Esophagus muscularis mucosa (tissue), 4 donors: ENCODE data around the gene SLC7A1. TPM values are rescaled to one million over a fixed set of nuclear protein-coding genes. Genes with fewer than 3 reads are reported as not detected.

Experiments
- DNase-seq: peaks from one replicate; pipeline ENCODE4 v3.0.0-alpha.2; 2017; ENCODE audit errors: extremely low spot score
- H3K27ac ChIP-seq, 4 donors: fragments of 200-600 bp; sonication (generic); replicated peaks in 1 of 4; 1 replicate in 3 of 4; 2 replicates in 1 of 4; pipeline ENCODE4 v1.5.1; 2016 to 2019; ENCODE audit warnings: mild to moderate bottlenecking in 1 of 4
- H3K27me3 ChIP-seq, 4 donors: fragments of 200-600 bp; sonication (generic); one replicate each; pipeline versions ENCODE4 v1.5.1 to v1.6.0; 2016 to 2019
- H3K36me3 ChIP-seq, 4 donors: fragments of 200-600 bp; sonication (generic); one replicate each; pipeline ENCODE4 v1.5.1; 2016 to 2019
- H3K4me1 ChIP-seq, 4 donors: fragments of 200-600 bp; sonication (generic); one replicate each; pipeline ENCODE4 v1.5.1; 2016 to 2019
- H3K4me3 ChIP-seq, 4 donors: fragments of 200-600 bp; sonication (generic); 1 replicate in 2 of 4; 2 replicates in 2 of 4; pipeline ENCODE4 v1.5.1; 2016 to 2019; ENCODE audit warnings: mild to moderate bottlenecking in 4 of 4, moderate library complexity in 1 of 4
- H3K9me3 ChIP-seq, 4 donors: fragments of 200-600 bp; sonication (generic); 1 replicate in 3 of 4; 2 replicates in 1 of 4; pipeline ENCODE4 v1.5.1; 2016 to 2019
- CTCF ChIP-seq, 3 experiments: fragments of 200-600 bp in 2 of 3; fragments of 450-650 bp in 1 of 3; sonication (generic) in 2 of 3; IDR thresholded peaks; one replicate each; pipeline ENCODE4 v1.5.1; 2017 to 2019; ENCODE audit warnings: antibody characterized with exemption in 3 of 3, mild to moderate bottlenecking in 2 of 3, moderate library complexity in 1 of 3
- EP300 ChIP-seq: sonication (generic); formaldehyde crosslinking; IDR thresholded peaks from one replicate; pipeline ENCODE4 v1.6.1; 2017; ENCODE audit warnings: antibody characterized with exemption
- POLR2A ChIP-seq: fragments of 450-650 bp; IDR thresholded peaks from one replicate; pipeline ENCODE4 v1.6.1; 2017; ENCODE audit warnings: antibody characterized with exemption, moderate library complexity, mild to moderate bottlenecking, low read depth
- POLR2AphosphoS5 ChIP-seq, 2 donors: sonication (generic); formaldehyde crosslinking; IDR thresholded peaks; one replicate each; pipeline ENCODE4 v1.6.1; 2017; ENCODE audit warnings: antibody characterized with exemption in 2 of 2
- WGBS: methylation state at CpG from one replicate; pipeline ENCODE4 v1.1.5; 2018; 5-methylcytosine and 5-hydroxymethylcytosine counted together
- intact Hi-C: fragments of 100-400 bp; cut with DNase I; formaldehyde crosslinking; loops from one replicate; pipeline ENCODE4 v1.15.1; 2023
- total RNA-seq, 4 donors: library from RNA; depleted of rRNA; stranded (reverse); fragments of >200 nt; gene quantifications; one replicate each; pipeline versions ENCODE4 v1.1.0 to v1.2.1, GENCODE V29; 2016

Gene SLC7A1
- total RNA-seq, 4 donors from 2014 or later, result 15.0 to 28.8 (median 21.6) TPM

- 86% methylated on average over 5 of the region's 7 CpGs for WGBS
- TF ChIP-seq EP300 (no peak), CTCF (IDR thresholded peaks at IDR 0.05) (no peak), POLR2AphosphoS5 (IDR thresholded peaks at IDR 0.05) (no peak), POLR2A (no peak)
- intact Hi-C loops, result loop anchor here (10.0 kb wide), 1 partner anchor 205 kb away; no protein-coding TSS in a partner anchor
Measured at GRCh38 chr13:29499506-29500165, 95.9 kb downstream of the SLC7A1 start.

GRCh38 chr13:29498426-29499040 lies 97.0 kb downstream of the SLC7A1 start:
- no peak for DNase-seq
- Histone ChIP-seq H3K4me1 (peaks cover 4 to 23% (median 19%) of the 10 kb centered on the region in 4 donors), H3K9me3 (no peaks in the 10 kb centered on the region), H3K4me3 (no peak overlapping the region), H3K36me3 (peaks cover 0 to 37% (median 3%) of the 10 kb centered on the region in 4 donors), H3K27me3 (no peaks in the 10 kb centered on the region), H3K27ac (no peak overlapping the region)
- TF ChIP-seq EP300, result no peak
- no peak for TF ChIP-seq POLR2A
- TF ChIP-seq POLR2AphosphoS5 (IDR thresholded peaks at IDR 0.05), result no peak
- no peak for TF ChIP-seq CTCF (IDR thresholded peaks at IDR 0.05)
- 93% methylated on average over 12 of the region's 13 CpGs for WGBS
- intact Hi-C loops, result no loop called here

More at GRCh38 chr13:29499506-29500165, 95.9 kb downstream of the SLC7A1 start:
- Histone ChIP-seq H3K36me3 (peaks cover 0 to 42% (median 3%) of the 10 kb centered on the region in 4 donors), H3K27ac (no peak overlapping the region), H3K9me3 (no peaks in the 10 kb centered on the region), H3K4me1 (peaks cover 4 to 23% (median 19%) of the 10 kb centered on the region in 4 donors), H3K4me3 (no peak overlapping the region), H3K27me3 (peaks cover 0 to 5% (median 0%) of the 10 kb centered on the region in 4 donors)
- DNase-seq, result no peak

GRCh38 chr13:29497137-29497654 lies 98.3 kb downstream of the SLC7A1 start:
- H3K4me1 ChIP-seq, result peaks cover 4 to 23% (median 19%) of the 10 kb centered on the region in 4 donors
- no peak for DNase-seq
- WGBS, result 17% methylated on average over 6 of the region's 15 CpGs
- H3K4me3 ChIP-seq, result no peak overlapping the region
- peaks cover 0 to 33% (median 3%) of the 10 kb centered on the region in 4 donors for H3K36me3 ChIP-seq
- no peaks in the 10 kb centered on the region for H3K9me3 ChIP-seq
- TF ChIP-seq EP300 (no peak), POLR2AphosphoS5 (IDR thresholded peaks at IDR 0.05) (peak; percentile 36 to 49)
- H3K27me3 ChIP-seq, result no peaks in the 10 kb centered on the region
- intact Hi-C loops, result no loop called here
- H3K27ac ChIP-seq, result peak overlapping the region in 1 of 4 donors; percentile 25

GRCh38 chr13:29496241-29496712 lies 99.2 kb downstream of the SLC7A1 start:
- intact Hi-C loops, result no loop called here
- DNase-seq, result no peak
- Histone ChIP-seq H3K9me3 (no peaks in the 10 kb centered on the region), H3K36me3 (peaks cover 0 to 23% (median 3%) of the 10 kb centered on the region in 4 donors), H3K4me1 (peaks cover 4 to 23% (median 19%) of the 10 kb centered on the region in 4 donors), H3K27ac (no peak overlapping the region), H3K27me3 (no peaks in the 10 kb centered on the region), H3K4me3 (no peak overlapping the region)
- WGBS, result 54% methylated on average over 9 of the region's 9 CpGs
- TF ChIP-seq POLR2A (no peak), CTCF (IDR thresholded peaks at IDR 0.05) (no peak)

- Histone ChIP-seq H3K27me3 (no peaks in the 10 kb centered on the region), H3K27ac (no peak overlapping the region), H3K9me3 (no peaks in the 10 kb centered on the region), H3K36me3 (peaks cover 0 to 17% (median 3%) of the 10 kb centered on the region in 4 donors), H3K4me3 (no peak overlapping the region), H3K4me1 (peaks cover 4 to 23% (median 19%) of the 10 kb centered on the region in 4 donors)
- DNase-seq, result no peak
- no peak for TF ChIP-seq POLR2AphosphoS5 (IDR thresholded peaks at IDR 0.05)
- TF ChIP-seq POLR2A, result no peak
- TF ChIP-seq CTCF (IDR thresholded peaks at IDR 0.05), result no peak
- TF ChIP-seq EP300, result no peak
- 95% methylated on average over 8 of the region's 8 CpGs for WGBS
- intact Hi-C loops, result no loop called here
Measured at GRCh38 chr13:29494520-29494919, 101.0 kb downstream of the SLC7A1 start.
